Loucy (cell line): ENCODE measurements around the gene REPS2.

ENCODE experiments used
- H2AFZ ChIP-seq: fragments of 200-600 bp; sonication (generic); 2 replicates; pipeline ENCODE4 v1.6.0; 2016; ENCODE audit warnings: antibody characterized with exemption, mild to moderate bottlenecking, low read length, moderate library complexity
- H3F3A ChIP-seq: fragments of 200-600 bp; 2 replicates; pipeline ENCODE4 v1.6.0; 2016; ENCODE audit warnings: antibody characterized with exemption, low read depth, mild to moderate bottlenecking
- H3K27me3 ChIP-seq: fragments of 200-600 bp; sonication (generic); 2 replicates; pipeline ENCODE4 v1.6.1; 2014; ENCODE audit warnings: low read length, mild to moderate bottlenecking; ENCODE audit not compliant: insufficient read depth, poor library complexity, severe bottlenecking
- H3K36me3 ChIP-seq: fragments of 200-600 bp; sonication (generic); 2 replicates; pipeline ENCODE4 v1.6.1; 2016; ENCODE audit warnings: low read length; ENCODE audit not compliant: insufficient read depth
- H3K4me1 ChIP-seq: fragments of 200-600 bp; sonication (generic); 2 replicates; pipeline ENCODE4 v1.5.1; 2014; ENCODE audit warnings: low read length, mild to moderate bottlenecking; ENCODE audit not compliant: insufficient read depth, poor library complexity, severe bottlenecking
- H3K4me2 ChIP-seq: fragments of 200-600 bp; sonication (generic); 2 replicates; pipeline ENCODE4 v1.6.0; 2014; ENCODE audit warnings: antibody characterized with exemption, low read length, low read depth, mild to moderate bottlenecking; ENCODE audit not compliant: poor library complexity, severe bottlenecking
- H3K4me3 ChIP-seq: fragments of 200-600 bp; sonication (generic); 2 replicates; pipeline ENCODE4 v1.5.1; 2014; ENCODE audit warnings: low read length, mild to moderate bottlenecking, mixed read lengths; ENCODE audit not compliant: poor library complexity, severe bottlenecking
- H3K79me2 ChIP-seq: fragments of 200-600 bp; sonication (generic); 2 replicates; pipeline ENCODE4 v1.6.1; 2014; ENCODE audit warnings: low read length; ENCODE audit not compliant: insufficient read depth
- H3K9ac ChIP-seq: fragments of 200-600 bp; sonication (generic); 2 replicates; pipeline ENCODE4 v1.6.0; 2014; ENCODE audit warnings: mild to moderate bottlenecking, low read depth, low read length, moderate library complexity; ENCODE audit not compliant: poor library complexity, severe bottlenecking
- H3K9me2 ChIP-seq: fragments of 200-600 bp; sonication (generic); replicated peaks from 2 replicates; pipeline ENCODE4 v1.6.1; 2016; ENCODE audit warnings: low read depth, low read length, mixed read lengths
- H3K9me3 ChIP-seq: fragments of 200-600 bp; sonication (generic); 2 replicates; pipeline ENCODE4 v1.6.1; 2014; ENCODE audit warnings: mild to moderate bottlenecking, antibody characterized with exemption, low read length, low read depth; ENCODE audit not compliant: insufficient read depth
- H4K20me1 ChIP-seq: fragments of 200-600 bp; sonication (generic); 2 replicates; pipeline ENCODE4 v1.6.0; 2014; ENCODE audit warnings: antibody characterized with exemption, low read length, mild to moderate bottlenecking; ENCODE audit not compliant: insufficient read depth, poor library complexity, severe bottlenecking
- CTCF ChIP-seq: fragments of 200-600 bp; sonication (generic); conservative IDR thresholded peaks from 2 replicates; pipeline ENCODE4 v1.5.1; 2014; ENCODE audit warnings: mild to moderate bottlenecking, antibody characterized with exemption, low read length
- EZH2phosphoT487 ChIP-seq: fragments of 200-600 bp; IDR thresholded peaks from 2 replicates; pipeline ENCODE4 v1.6.1; 2018; ENCODE audit warnings: antibody characterized with exemption, mild to moderate bottlenecking, moderate library complexity, borderline replicate concordance

Gene REPS2

GRCh38 chrX:17025621-17026302, 79.3 kb downstream of the REPS2 start:
- Histone ChIP-seq H3K4me3 (no peak overlapping the region), H3K27me3 (no peaks in the 10 kb centered on the region), H3K4me1 (no peaks in the 10 kb centered on the region), H3F3A (no peaks in the 10 kb centered on the region), H3K9me2 (no peaks in the 10 kb centered on the region), H3K4me2 (no peak overlapping the region), H3K9me3 (no peaks in the 10 kb centered on the region), H3K9ac (no peak overlapping the region), H2AFZ (no peak overlapping the region), H3K79me2 (no peaks in the 10 kb centered on the region), H4K20me1 (no peaks in the 10 kb centered on the region), H3K36me3 (no peaks in the 10 kb centered on the region)
- TF ChIP-seq CTCF (no peak), EZH2phosphoT487 (no peak)

- TF ChIP-seq EZH2phosphoT487 (no peak), CTCF (no peak)
- Histone ChIP-seq H3K4me2 (no peak overlapping the region), H3K4me3 (no peak overlapping the region), H3K27me3 (no peaks in the 10 kb centered on the region), H3F3A (no peaks in the 10 kb centered on the region), H3K9ac (no peak overlapping the region), H3K9me3 (no peaks in the 10 kb centered on the region), H3K4me1 (no peaks in the 10 kb centered on the region), H3K36me3 (no peaks in the 10 kb centered on the region), H3K9me2 (no peaks in the 10 kb centered on the region), H3K79me2 (no peaks in the 10 kb centered on the region), H2AFZ (no peak overlapping the region), H4K20me1 (no peaks in the 10 kb centered on the region)
Observed at GRCh38 chrX:17027931-17028330, 81.5 kb downstream of the REPS2 start.

- H3K4me2 ChIP-seq, result no peak overlapping the region
- H3K36me3 ChIP-seq, result no peaks in the 10 kb centered on the region
- H3K9me2 ChIP-seq, result no peaks in the 10 kb centered on the region
- H3F3A ChIP-seq, result no peaks in the 10 kb centered on the region
- H3K27me3 ChIP-seq, result no peaks in the 10 kb centered on the region
- H2AFZ ChIP-seq, result no peak overlapping the region
- no peak for TF ChIP-seq CTCF
- TF ChIP-seq EZH2phosphoT487, result no peak
- no peak overlapping the region for H3K4me3 ChIP-seq
- H3K4me1 ChIP-seq, result no peaks in the 10 kb centered on the region
- H3K79me2 ChIP-seq, result no peaks in the 10 kb centered on the region
- H4K20me1 ChIP-seq, result no peaks in the 10 kb centered on the region
- H3K9ac ChIP-seq, result no peak overlapping the region
- H3K9me3 ChIP-seq, result no peaks in the 10 kb centered on the region
Observed at GRCh38 chrX:17028356-17028755, 81.9 kb downstream of the REPS2 start.
